NOMO-1 treated with dmso at 0.1 percent for 144 hours (cell line): ENCODE data around the gene ETDB.
"Not testable (repeated sequence)": the region's sequence is repeated elsewhere in the genome, so short reads cannot be mapped to it uniquely, and the experiment has no call there.

Experiments used
- DNase-seq: peaks from one replicate; lab custom pipeline; 2025; ENCODE audit not compliant: unreplicated experiment; lab: John Stamatoyannopoulos, UW

ETDB gene

GRCh38 chrX:135120056-135120576 lies at the start of gene ETDB:
TSS of gene ETDB (minus strand) at chrX:135120526. CDS start at chrX:135119261, 1,265 bp downstream.
- DNase-seq: not testable (repeated sequence)

- DNase-seq: not testable (repeated sequence)
Measured at GRCh38 chrX:135169534-135169933, 49.2 kb upstream of the ETDB start.

- no peak for DNase-seq
Measured at GRCh38 chrX:135168486-135168885, 48.2 kb upstream of the ETDB start.

GRCh38 chrX:135154688-135155087 lies 34.4 kb upstream of the ETDB start:
- not testable (repeated sequence) for DNase-seq

GRCh38 chrX:135126145-135126544 lies 5.8 kb upstream of the ETDB start:
- not testable (repeated sequence) for DNase-seq

GRCh38 chrX:135116064-135116463 lies 4.3 kb downstream of the ETDB start:
- DNase-seq: not testable (repeated sequence)

GRCh38 chrX:135114392-135114791 lies 5.9 kb downstream of the ETDB start:
- peak; percentile 7 for DNase-seq

GRCh38 chrX:135112743-135113142 lies 7.6 kb downstream of the ETDB start:
- no peak for DNase-seq

GRCh38 chrX:135112096-135112729 lies 8.1 kb downstream of the ETDB start:
- DNase-seq: no peak

- DNase-seq: no peak
Measured at GRCh38 chrX:135109554-135109953, 10.8 kb downstream of the ETDB start.

- no peak for DNase-seq
Measured at GRCh38 chrX:135099493-135099783, 20.9 kb downstream of the ETDB start.

- DNase-seq: not testable (repeated sequence)
Measured at GRCh38 chrX:135097196-135097744, 23.1 kb downstream of the ETDB start.

GRCh38 chrX:135095715-135096114 lies 24.6 kb downstream of the ETDB start:
- no peak for DNase-seq

- no peak for DNase-seq
Measured at GRCh38 chrX:135094726-135095125, 25.6 kb downstream of the ETDB start.

- no peak for DNase-seq
Measured at GRCh38 chrX:135089126-135089525, 31.2 kb downstream of the ETDB start.

GRCh38 chrX:135087867-135088266 lies 32.5 kb downstream of the ETDB start:
- DNase-seq: no peak

- no peak for DNase-seq
Measured at GRCh38 chrX:135086197-135086854, 34.0 kb downstream of the ETDB start.

- DNase-seq: no peak
Measured at GRCh38 chrX:135081693-135082404, 38.5 kb downstream of the ETDB start.
